Activated T-cell treated with anti-CD3 and anti-CD28 coated beads, Interleukin-2, amount 50 U/mL, for 24 hours (primary cell): ENCODE measurements around the gene FGF18.
"Not testable (repeated sequence)": the region's sequence is repeated elsewhere in the genome, so short reads cannot be mapped to it uniquely, and the experiment has no call there.

ENCODE experiments used
- DNase-seq: peaks from one replicate; pipeline ENCODE4 v3.0.0-alpha.2; 2020
- H3K27ac Mint-ChIP-seq: 2 replicates; pipeline ENCODE4 v1.8.0; 2020; ENCODE audit warnings: mild to moderate bottlenecking, mixed read lengths
- H3K27me3 Mint-ChIP-seq: 2 replicates; pipeline ENCODE4 v1.8.0; 2020; ENCODE audit warnings: mixed read lengths
- H3K36me3 Mint-ChIP-seq: 2 replicates; pipeline ENCODE4 v1.8.0; 2020; ENCODE audit warnings: low read depth, mixed read lengths
- H3K4me1 Mint-ChIP-seq: 2 replicates; pipeline ENCODE4 v1.8.0; 2020; ENCODE audit warnings: low read depth, mixed read lengths
- H3K4me3 Mint-ChIP-seq: 2 replicates; pipeline ENCODE4 v1.8.0; 2020; ENCODE audit warnings: mild to moderate bottlenecking, moderate library complexity, mixed read lengths
- H3K9me3 Mint-ChIP-seq: 2 replicates; pipeline ENCODE4 v1.8.0; 2020; ENCODE audit warnings: mixed read lengths

Gene FGF18

GRCh38 chr5:171412186-171412585 is 7.3 kb upstream of the FGF18 start:
- no peaks in the 10 kb centered on the region for H3K9me3 Mint-ChIP-seq
- H3K27ac Mint-ChIP-seq = peak overlapping the region; percentile 77
- H3K36me3 Mint-ChIP-seq = peaks cover 71% of the 10 kb centered on the region
- DNase-seq = peak; percentile 31
- no peaks in the 10 kb centered on the region for H3K27me3 Mint-ChIP-seq
- H3K4me1 Mint-ChIP-seq = peaks cover 28% of the 10 kb centered on the region
- no peak overlapping the region for H3K4me3 Mint-ChIP-seq

DNA sequence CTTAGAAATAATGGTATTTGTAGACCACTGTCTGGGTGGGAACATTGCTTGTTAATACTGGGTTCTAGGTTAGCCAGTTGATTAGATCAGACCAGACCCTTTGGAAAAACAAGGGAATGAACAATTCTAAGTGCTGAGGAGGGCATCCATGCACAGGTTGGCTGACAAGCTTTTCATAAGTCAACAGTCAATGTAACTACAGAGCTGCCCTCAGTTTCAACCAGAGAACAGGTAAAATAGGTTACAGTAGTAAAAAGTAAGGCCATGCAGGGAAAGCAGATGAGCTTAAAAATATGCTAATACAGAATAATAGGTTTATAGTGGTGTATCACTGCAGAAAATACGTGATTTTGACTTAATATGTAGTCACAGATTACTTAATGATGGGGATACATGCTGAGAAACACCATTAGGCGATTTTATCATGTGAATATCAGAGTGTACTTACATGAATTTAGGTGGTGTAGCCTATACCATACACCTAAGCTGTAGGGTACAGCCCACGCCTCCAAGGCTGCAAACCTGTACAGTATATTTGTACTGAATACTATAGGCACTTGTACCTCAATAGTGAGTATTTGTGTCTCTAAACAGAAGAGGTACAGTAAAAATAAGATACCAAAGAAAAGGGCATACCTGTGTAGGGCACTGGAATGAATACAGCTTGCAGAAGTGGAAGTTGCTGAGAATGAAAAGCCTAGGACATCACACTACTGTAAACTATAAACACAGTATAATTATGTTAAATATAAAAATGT is 6.1 kb upstream of the FGF18 start:
- Mint-ChIP-seq H3K36me3 (peaks cover 59% of the 10 kb centered on the region), H3K4me3 (no peak overlapping the region), H3K9me3 (no peaks in the 10 kb centered on the region), H3K27me3 (peaks cover under 1% of the 10 kb centered on the region), H3K27ac (peak overlapping the region; percentile 49), H3K4me1 (peaks cover 17% of the 10 kb centered on the region)
- peak; percentile 17 for DNase-seq

DNA sequence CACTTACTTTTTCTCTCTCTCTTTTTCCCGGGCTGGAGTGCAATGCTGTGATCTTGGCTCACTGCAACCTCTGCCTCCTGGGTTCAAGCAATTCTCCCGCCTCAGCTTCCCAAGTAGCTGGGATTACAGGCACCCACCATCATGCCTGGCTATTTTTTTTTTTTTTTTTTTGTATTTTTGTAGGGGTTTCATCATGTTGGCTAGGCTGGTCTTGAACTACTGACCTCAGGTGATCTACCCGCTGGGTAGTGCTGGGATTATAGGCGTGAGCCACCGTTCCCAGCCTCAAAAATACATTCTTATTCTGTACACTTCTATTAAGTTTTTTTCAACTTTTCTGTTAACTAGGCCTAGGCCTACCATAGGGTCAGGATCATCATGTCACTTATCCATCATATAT is 5.5 kb upstream of the FGF18 start:
- peak; percentile 29 for DNase-seq
- Mint-ChIP-seq H3K27ac (peak overlapping the region; percentile 47), H3K4me1 (peaks cover 19% of the 10 kb centered on the region), H3K36me3 (peaks cover 53% of the 10 kb centered on the region)
- H3K9me3 Mint-ChIP-seq, H3K27me3 Mint-ChIP-seq, H3K4me3 Mint-ChIP-seq: not testable (repeated sequence)

GRCh38 chr5:171415115-171415730 is 4.2 kb upstream of the FGF18 start:
- Mint-ChIP-seq H3K36me3 (peaks cover 40% of the 10 kb centered on the region), H3K27ac (peak overlapping the region; percentile 80), H3K4me3 (no peak overlapping the region), H3K27me3 (peaks cover 11% of the 10 kb centered on the region), H3K9me3 (no peaks in the 10 kb centered on the region), H3K4me1 (peaks cover 17% of the 10 kb centered on the region)
- peak; percentile 32 for DNase-seq

DNA sequence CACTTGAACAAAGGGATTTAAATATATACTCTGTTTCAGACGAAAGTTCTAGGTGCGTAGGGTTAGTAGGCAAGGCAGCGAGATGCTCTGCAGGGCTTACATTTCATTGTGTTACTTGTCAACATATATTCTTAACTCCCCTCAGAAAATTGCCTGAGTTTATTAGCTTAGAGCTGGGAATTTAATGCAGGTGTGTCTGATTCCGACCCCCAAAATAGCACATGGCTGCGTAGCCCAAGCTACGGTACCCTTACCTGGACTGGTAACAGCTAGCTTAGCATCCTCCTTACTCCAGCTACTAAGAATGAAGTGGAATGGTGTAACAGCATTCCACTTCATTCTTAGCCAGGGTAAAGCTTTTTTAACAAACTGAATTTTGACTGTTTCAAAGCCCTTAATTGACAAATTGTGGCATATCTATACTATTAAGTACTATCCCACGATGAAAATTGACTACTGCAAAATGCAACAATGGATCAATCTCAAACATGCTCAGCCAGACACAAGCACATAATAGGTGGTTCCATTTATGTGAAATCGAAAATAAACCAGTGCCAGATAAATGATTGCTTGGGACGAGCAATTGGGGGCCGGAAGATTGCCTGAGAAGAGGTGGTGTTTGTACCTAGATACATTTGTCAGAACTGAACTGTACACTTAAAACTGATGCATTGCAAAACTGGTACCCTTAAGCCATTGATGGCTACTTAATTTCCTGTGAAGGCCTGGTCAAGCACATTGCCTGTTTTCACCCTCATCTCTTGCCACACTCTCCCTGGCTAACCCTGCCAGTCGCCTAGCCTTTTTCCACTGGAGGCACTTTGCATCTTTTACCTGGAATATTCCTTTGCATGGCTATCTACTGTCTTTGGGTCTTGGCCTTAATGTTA is 3.0 kb upstream of the FGF18 start:
- Mint-ChIP-seq H3K27ac (peak overlapping the region; percentile 66), H3K9me3 (no peaks in the 10 kb centered on the region), H3K36me3 (peaks cover 29% of the 10 kb centered on the region), H3K4me3 (no peak overlapping the region), H3K27me3 (peaks cover 22% of the 10 kb centered on the region), H3K4me1 (peaks cover 23% of the 10 kb centered on the region)
- peak; percentile 17 for DNase-seq

DNA sequence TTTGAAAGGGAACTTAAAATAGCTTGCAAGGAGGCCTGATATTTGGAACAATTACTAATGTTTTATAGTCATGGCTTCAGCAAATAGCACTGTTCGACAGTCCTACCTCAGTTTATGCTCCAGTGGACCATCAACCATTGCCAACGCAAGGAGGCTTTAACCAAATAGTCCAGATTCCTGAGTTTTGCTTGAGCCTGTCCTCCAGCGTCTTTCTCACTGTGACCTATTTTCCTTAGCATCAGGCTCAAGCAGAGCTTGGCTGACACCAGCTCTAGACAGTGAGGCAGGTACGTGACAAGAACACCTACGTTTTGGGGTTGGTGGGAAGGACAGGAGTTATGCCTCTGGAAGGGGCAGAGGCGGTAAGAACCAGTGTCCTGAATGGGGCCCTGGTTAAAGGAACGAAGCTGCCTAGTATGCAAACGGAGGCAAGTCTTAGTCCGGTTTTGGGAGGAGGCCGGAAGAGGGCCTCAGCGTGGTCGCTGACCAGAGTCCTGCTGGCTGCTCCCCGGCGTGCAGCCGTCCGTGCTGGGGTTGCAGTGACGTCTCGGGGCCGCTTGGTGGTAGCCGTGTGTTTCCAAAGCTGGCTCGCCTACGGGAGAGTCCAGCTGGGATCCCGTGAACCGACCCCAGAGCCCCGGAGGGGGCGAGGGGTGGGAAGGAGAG is 998 bp upstream of the FGF18 start:
- H3K4me1 Mint-ChIP-seq = peaks cover 17% of the 10 kb centered on the region
- peak overlapping the region; percentile 61 for H3K4me3 Mint-ChIP-seq
- H3K9me3 Mint-ChIP-seq = no peaks in the 10 kb centered on the region
- DNase-seq = peak; percentile 77
- peaks cover 42% of the 10 kb centered on the region for H3K27me3 Mint-ChIP-seq
- peak overlapping the region; percentile 79 for H3K27ac Mint-ChIP-seq
- H3K36me3 Mint-ChIP-seq = peaks cover 9% of the 10 kb centered on the region

DNA sequence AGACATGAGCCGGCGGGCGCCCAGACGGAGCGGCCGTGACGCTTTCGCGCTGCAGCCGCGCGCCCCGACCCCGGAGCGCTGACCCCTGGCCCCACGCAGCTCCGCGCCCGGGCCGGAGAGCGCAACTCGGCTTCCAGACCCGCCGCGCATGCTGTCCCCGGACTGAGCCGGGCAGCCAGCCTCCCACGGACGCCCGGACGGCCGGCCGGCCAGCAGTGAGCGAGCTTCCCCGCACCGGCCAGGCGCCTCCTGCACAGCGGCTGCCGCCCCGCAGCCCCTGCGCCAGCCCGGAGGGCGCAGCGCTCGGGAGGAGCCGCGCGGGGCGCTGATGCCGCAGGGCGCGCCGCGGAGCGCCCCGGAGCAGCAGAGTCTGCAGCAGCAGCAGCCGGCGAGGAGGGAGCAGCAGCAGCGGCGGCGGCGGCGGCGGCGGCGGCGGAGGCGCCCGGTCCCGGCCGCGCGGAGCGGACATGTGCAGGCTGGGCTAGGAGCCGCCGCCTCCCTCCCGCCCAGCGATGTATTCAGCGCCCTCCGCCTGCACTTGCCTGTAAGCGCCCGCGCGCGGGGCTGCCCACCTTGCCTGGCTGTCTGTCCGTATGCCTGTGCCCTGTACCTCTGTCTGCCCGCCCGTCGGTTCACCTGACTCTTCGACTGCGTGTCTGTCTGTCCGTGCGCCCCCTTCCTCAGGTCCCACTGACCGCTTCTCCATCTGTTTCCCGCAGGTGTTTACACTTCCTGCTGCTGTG is 412 bp downstream of the FGF18 start:
- peaks cover 17% of the 10 kb centered on the region for H3K4me1 Mint-ChIP-seq
- H3K4me3 Mint-ChIP-seq = peak overlapping the region; percentile 62
- no peaks in the 10 kb centered on the region for H3K36me3 Mint-ChIP-seq
- H3K9me3 Mint-ChIP-seq = no peaks in the 10 kb centered on the region
- H3K27me3 Mint-ChIP-seq = peaks cover 51% of the 10 kb centered on the region
- peak overlapping the region; percentile 88 for H3K27ac Mint-ChIP-seq
- peak; percentile 63 for DNase-seq

DNA sequence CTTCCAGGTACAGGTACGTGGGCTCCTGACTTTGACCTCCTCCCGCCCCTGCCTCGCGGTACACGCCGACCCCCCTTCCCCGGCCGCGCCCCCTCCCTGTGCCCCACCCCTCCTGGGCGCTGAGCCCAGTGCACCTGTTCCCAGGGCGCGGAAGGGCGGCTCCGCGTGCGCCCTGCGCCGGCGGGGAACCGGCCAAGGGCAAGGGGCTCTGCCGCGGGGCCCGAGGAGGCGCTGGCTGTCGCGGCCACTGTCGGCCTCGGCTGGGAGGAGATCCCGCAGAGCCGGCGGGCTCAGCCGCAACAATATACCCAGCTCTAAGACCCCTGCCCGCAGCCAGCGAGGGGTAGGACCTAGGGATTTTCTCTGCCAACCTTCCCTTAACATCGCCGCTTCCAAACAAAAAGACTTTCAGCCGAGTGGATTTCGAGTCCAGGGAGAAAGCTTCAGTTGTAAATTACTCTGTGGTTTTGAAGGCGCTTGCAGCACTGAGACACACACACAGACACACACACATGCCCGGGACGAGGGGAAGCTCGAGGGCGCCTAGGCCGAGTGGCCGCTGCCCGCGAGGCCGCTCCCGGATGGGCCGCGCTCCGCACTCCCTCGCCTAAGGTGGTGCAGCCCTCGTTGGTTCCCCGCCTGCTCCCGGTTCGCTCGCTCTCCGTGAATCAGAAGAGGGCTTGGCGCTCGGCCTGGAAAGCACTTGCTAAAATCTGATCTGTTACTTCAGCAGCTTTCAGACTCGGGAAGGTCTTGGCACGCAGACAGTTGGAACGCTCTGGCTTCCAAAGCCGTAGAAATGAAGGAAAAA is 1.2 kb downstream of the FGF18 start:
- Mint-ChIP-seq H3K27ac (peak overlapping the region; percentile 88), H3K9me3 (no peaks in the 10 kb centered on the region), H3K36me3 (no peaks in the 10 kb centered on the region), H3K27me3 (peaks cover 51% of the 10 kb centered on the region), H3K4me3 (peak overlapping the region; percentile 62), H3K4me1 (peaks cover 17% of the 10 kb centered on the region)
- DNase-seq = peak; percentile 43

DNA sequence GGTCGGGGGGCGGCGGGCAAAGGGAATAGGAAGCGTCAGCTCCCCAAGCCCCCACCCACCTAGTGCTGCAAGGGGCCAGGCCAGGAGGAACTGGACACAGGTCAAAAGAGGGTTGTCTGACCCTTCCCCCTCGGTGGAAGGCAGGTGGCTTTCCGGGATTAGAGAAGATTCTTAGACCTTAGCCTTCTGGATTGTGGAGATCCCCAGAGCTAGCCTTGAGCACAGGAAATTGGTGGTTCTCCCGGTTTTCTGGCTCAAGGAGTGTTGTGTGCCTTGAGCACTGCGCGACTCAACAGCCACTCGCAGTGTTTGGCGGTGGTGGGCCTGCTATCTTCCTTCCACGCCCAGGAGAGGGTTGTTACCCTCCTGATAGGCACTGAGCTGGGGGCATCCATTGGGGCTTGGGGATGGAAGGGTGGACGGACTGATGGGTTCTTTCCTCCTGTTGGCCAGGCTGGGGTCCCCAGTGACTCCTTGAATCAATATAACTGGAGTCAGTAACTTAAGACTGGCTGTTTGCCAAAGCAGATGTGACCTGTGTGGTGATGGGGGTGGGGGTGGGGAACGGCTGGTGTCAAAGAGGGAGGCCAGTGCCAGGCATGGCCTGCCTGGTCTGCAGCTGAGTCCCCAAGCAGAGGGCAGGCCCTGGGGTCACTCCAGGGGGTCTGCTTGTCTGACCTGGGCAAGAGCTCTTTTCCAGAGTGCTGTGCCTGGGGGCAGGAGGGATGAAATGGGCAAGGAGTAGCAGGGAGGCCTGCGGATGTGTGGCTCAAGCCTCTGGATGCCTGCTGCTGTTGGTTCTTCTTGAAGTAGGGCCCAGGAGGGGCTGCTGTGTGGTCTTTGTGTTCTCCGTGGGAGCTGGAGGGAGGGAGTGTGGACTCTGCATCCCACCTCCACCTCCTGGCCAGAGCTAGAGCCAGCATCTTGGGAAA is 2.1 kb downstream of the FGF18 start:
- Mint-ChIP-seq H3K27ac (peak overlapping the region; percentile 55), H3K36me3 (no peaks in the 10 kb centered on the region), H3K9me3 (no peaks in the 10 kb centered on the region), H3K4me1 (peaks cover 17% of the 10 kb centered on the region), H3K27me3 (peaks cover 51% of the 10 kb centered on the region), H3K4me3 (peak overlapping the region; percentile 8)
- peak; percentile 27 for DNase-seq

- Mint-ChIP-seq H3K36me3 (no peaks in the 10 kb centered on the region), H3K27ac (peak overlapping the region; percentile 44), H3K4me3 (no peak overlapping the region), H3K27me3 (peaks cover 51% of the 10 kb centered on the region), H3K4me1 (peaks cover 17% of the 10 kb centered on the region), H3K9me3 (no peaks in the 10 kb centered on the region)
- DNase-seq = peak; percentile 20
Observed at GRCh38 chr5:171422495-171422894, 3.0 kb downstream of the FGF18 start.

DNA sequence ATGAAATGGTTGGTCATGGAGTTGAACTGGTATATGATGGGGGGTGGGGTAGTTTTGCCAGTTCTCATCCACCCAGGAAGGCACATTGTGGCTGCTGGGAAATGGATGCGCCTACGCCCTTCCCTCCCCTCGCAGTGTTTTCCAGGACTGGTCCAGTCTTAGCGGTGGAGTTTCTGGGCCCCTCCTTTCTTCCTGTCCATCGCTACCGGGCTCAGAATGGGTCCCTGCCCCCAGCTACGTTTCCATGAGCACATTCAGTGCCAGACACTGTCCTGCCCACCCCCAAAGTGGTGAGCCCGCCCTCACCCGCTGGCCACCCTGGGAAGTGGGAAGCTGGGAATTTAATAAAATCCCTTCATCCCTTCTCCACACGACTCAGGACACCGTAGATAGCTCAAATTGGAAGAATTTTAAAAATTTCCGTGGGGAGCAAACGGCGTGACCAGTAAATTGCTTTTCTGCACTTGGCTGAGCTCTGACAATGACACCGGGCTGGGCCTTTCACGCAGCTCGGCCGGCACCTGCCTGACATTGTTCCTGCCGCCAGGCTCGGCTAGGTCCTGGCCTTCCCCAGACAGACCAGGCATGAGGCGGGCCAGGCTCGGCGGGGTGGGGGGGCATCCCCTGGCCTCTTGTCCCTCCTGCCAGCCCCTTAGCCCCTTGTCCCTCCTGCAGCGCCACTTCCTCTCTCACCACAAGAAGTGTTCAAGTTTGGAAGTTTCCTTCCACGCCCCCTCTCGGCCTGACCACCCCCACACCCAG is 3.6 kb downstream of the FGF18 start:
- DNase-seq = peak; percentile 21
- H3K9me3 Mint-ChIP-seq = no peaks in the 10 kb centered on the region
- H3K27ac Mint-ChIP-seq = peak overlapping the region; percentile 44
- H3K27me3 Mint-ChIP-seq = peaks cover 51% of the 10 kb centered on the region
- H3K4me1 Mint-ChIP-seq = peaks cover 17% of the 10 kb centered on the region
- no peaks in the 10 kb centered on the region for H3K36me3 Mint-ChIP-seq
- no peak overlapping the region for H3K4me3 Mint-ChIP-seq

DNA sequence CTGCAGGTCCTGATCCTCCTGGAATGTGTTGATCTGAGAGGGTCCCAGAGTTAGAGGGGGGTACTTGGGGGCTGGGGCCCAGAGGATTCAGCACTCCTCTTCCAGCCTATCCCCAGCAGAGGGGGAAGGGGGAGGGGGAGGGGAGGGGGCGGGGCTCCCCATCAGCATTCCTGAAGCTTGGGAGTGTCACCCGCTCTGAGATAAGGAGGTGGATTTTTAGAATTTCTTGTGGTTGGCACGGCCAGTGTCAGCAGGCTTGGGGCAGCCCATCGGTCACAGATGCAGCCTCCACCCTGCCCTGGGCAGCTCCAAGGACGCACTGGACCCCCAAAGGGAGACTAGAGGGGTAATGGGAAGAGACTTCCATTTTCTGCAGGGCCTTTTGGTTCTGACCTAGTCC is 5.3 kb downstream of the FGF18 start:
- DNase-seq = peak; percentile 6
- H3K4me3 Mint-ChIP-seq = no peak overlapping the region
- H3K36me3 Mint-ChIP-seq = no peaks in the 10 kb centered on the region
- no peaks in the 10 kb centered on the region for H3K9me3 Mint-ChIP-seq
- H3K27ac Mint-ChIP-seq = no peak overlapping the region
- H3K27me3 Mint-ChIP-seq = peaks cover 42% of the 10 kb centered on the region
- H3K4me1 Mint-ChIP-seq = peaks cover 8% of the 10 kb centered on the region
